ENCODE data around the gene SRGAP3. TPM values are rescaled to one million over a fixed set of nuclear protein-coding genes. Genes with fewer than 3 reads are reported as not detected.

Gene SRGAP3
- total and polyA plus RNA-seq, 10 of the 15 experiments (the other 5 are each of a cell fraction or from before 2014, with no cell fraction given): 0.32 to 1.7 (median 0.99) TPM

DNA sequence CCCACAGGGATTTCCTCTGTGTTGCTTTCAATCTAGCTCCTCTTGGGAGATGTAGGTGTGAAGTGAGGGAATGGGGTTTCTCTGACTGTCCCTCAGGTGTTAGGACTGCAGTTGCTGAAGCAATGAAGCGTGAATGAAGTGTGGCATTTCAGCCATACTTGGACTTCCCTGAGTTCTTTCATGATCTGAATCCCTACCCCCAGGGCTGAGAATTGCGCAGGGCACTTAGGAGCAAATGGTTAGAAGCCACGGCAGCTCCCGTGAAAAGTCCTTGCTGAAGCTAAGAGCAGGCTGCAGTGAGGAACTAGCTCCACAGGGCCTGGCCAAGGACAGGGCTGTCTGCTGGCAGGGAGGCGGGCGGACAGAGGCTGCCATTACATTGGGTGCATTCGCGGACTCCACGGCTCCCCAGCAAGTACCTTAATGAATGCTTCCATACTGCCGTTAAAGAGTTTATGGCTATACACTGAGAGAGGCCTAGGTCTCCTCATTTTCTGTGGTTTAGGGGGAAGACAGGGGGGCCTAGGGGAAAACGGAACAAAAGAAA lies 217.1 kb downstream of the SRGAP3 start:
- Histone ChIP-seq H3K9me3 (replicated peaks; ENCODE audit: control insufficient read depth, insufficient read depth, low read length) (no peaks in the 10 kb centered on the region), H3K27ac (ENCODE audit: control insufficient read depth, insufficient read depth) (no peak overlapping the region), H3K4me2 (ENCODE audit: control insufficient read depth, insufficient read depth) (peak overlapping the region; percentile 25; the same call in 1 of the 2 replicates), H3K4me3 (no peak overlapping the region), H2AFZ (ENCODE audit: control insufficient read depth, low read depth, low read length) (no peak overlapping the region), H3K4me1 (ENCODE audit: control insufficient read depth, insufficient read depth, low read length) (peaks cover 16% of the 10 kb centered on the region), H3K79me2 (ENCODE audit: control insufficient read depth, insufficient read depth, low read length) (no peaks in the 10 kb centered on the region), H3K27me3 (replicated peaks in 1 of 2; ENCODE audit: control insufficient read depth in 2 of 2, insufficient read depth in 2 of 2, low read length in 1 of 2) (no peaks in the 10 kb centered on the region), H4K20me1 (ENCODE audit: control insufficient read depth, insufficient read depth) (no peaks in the 10 kb centered on the region), H3K9ac (ENCODE audit: control insufficient read depth, insufficient read depth, low read length) (no peak overlapping the region), H3K36me3 (ENCODE audit: control insufficient read depth in 2 of 2, insufficient read depth in 2 of 2, low read length in 1 of 2) (no peaks in the 10 kb centered on the region)
- CTCF ChIA-PET: no interaction called here
- WGBS (ENCODE audit: insufficient coverage, insufficient replicate concordance, low lambda C conversion rate, missing lambda C conversion rate): 75% methylated on average over 11 of the region's 11 CpGs
- intact Hi-C loops (cut with micrococcal nuclease; ENCODE audit: unreplicated experiment): no loop called here
- BruUV-seq (replicated peaks): no TSS peak
- ATAC-seq: peak; percentile 16; the same call in 1 of the 3 replicates
- RAD21 ChIA-PET (ENCODE audit: unreplicated experiment): no interaction called here
- SMC1A ChIA-PET (ENCODE audit: uncharacterized antibody, unreplicated experiment): interaction anchor here (1.0 kb wide), 1 partner anchor 24 kb away, joined by 3 read pairs; no protein-coding TSS in a partner anchor
- POLR2A ChIA-PET: no interaction called here
- no peak for DNase-seq (ENCODE audit: low read depth, low spot score)
- 0 out of 2 replicates have a peak, but pooled peaks have one; percentile 23 for TF ChIP-seq IKZF1 (conservative IDR thresholded peaks at IDR 0.05)
- TF ChIP-seq PAX5 (IDR thresholded peaks at IDR 0.05; ENCODE audit: borderline replicate concordance, low read depth, low read length): peak; percentile 26; the same call in 1 of the 2 replicates
- TF ChIP-seq JUND (IDR thresholded peaks at IDR 0.05; ENCODE audit: low read depth, low read length): no peak
- no peak for TF ChIP-seq CHD2 (IDR thresholded peaks at IDR 0.05; ENCODE audit: borderline replicate concordance, low read depth, low read length)
- TF ChIP-seq BHLHE40 (IDR thresholded peaks at IDR 0.05; ENCODE audit: borderline replicate concordance in 1 of 2, low read depth in 2 of 2, low read length in 1 of 2): 0 out of 4 replicates have a peak, but pooled peaks have one; percentile 7 to 14
- 0 out of 4 replicates have a peak, but pooled peaks have one; percentile 10 to 15 for TF ChIP-seq IKZF2 (IDR thresholded peaks at IDR 0.05)
- TF ChIP-seq, protein P1, sequence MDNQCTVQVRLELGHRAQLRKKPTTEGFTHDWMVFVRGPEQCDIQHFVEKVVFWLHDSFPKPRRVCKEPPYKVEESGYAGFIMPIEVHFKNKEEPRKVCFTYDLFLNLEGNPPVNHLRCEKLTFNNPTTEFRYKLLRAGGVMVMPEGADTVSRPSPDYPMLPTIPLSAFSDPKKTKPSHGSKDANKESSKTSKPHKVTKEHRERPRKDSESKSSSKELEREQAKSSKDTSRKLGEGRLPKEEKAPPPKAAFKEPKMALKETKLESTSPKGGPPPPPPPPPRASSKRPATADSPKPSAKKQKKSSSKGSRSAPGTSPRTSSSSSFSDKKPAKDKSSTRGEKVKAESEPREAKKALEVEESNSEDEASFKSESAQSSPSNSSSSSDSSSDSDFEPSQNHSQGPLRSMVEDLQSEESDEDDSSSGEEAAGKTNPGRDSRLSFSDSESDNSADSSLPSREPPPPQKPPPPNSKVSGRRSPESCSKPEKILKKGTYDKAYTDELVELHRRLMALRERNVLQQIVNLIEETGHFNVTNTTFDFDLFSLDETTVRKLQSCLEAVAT (IDR thresholded peaks at IDR 0.05): no peak
- in situ Hi-C loops (cut with MboI): no loop called here
- no peak for FAIRE-seq
